GM23338 (cell line): ENCODE measurements around the gene RAD23B.

Source experiments
- CREB1 ChIP-seq: fragments of 250-450 bp; sonication (Bioruptor Pico); IDR thresholded peaks from 2 replicates; pipeline ENCODE4 v1.5.0; 2020; ENCODE audit warnings: low read depth, mild to moderate bottlenecking, moderate library complexity
- EZH2 ChIP-seq: fragments of 200-600 bp; sonication (generic); IDR thresholded peaks from one replicate; pipeline ENCODE4 v1.8.0; 2017; ENCODE audit warnings: antibody characterized with exemption, mild to moderate bottlenecking, low read depth; ENCODE audit not compliant: unreplicated experiment
- EZH2phosphoT487 ChIP-seq: fragments of 200-600 bp; sonication (generic); IDR thresholded peaks from one replicate; pipeline ENCODE4 v1.8.1; 2018; ENCODE audit warnings: antibody characterized with exemption; ENCODE audit not compliant: unreplicated experiment
- JUNB ChIP-seq: IDR thresholded peaks from one replicate; pipeline ENCODE4 v1.6.1; 2016; ENCODE audit warnings: antibody characterized with exemption; ENCODE audit not compliant: unreplicated experiment
- POLR2AphosphoS5 ChIP-seq: IDR thresholded peaks from 2 replicates; pipeline ENCODE4 v1.6.1; 2016; ENCODE audit warnings: antibody characterized with exemption, low read depth
- STAT1 ChIP-seq: IDR thresholded peaks from one replicate; pipeline ENCODE4 v1.6.1; 2016; ENCODE audit warnings: antibody characterized with exemption; ENCODE audit not compliant: unreplicated experiment
- ZNF331 ChIP-seq: fragments of 250-450 bp; sonication (Bioruptor Pico); IDR thresholded peaks from 2 replicates; pipeline ENCODE4 v1.5.0; 2020; ENCODE audit warnings: low read depth, mild to moderate bottlenecking, moderate library complexity
- TF ChIP-seq, protein P1 (sequence below), 2 experiments: fragments of 200-600 bp in 1 of 2; sonication (generic) in 1 of 2; conservative IDR thresholded peaks; 2 replicates each; pipeline versions ENCODE4 v1.5.1 to v1.6.1; 2016 to 2017; ENCODE audit warnings: antibody characterized with exemption in 2 of 2, low read depth in 2 of 2, mild to moderate bottlenecking in 2 of 2, moderate library complexity in 1 of 2
- TF ChIP-seq, protein P2 (sequence below): IDR thresholded peaks from one replicate; pipeline ENCODE4 v1.6.1; 2018; ENCODE audit warnings: antibody characterized with exemption; ENCODE audit not compliant: unreplicated experiment

DNA sequence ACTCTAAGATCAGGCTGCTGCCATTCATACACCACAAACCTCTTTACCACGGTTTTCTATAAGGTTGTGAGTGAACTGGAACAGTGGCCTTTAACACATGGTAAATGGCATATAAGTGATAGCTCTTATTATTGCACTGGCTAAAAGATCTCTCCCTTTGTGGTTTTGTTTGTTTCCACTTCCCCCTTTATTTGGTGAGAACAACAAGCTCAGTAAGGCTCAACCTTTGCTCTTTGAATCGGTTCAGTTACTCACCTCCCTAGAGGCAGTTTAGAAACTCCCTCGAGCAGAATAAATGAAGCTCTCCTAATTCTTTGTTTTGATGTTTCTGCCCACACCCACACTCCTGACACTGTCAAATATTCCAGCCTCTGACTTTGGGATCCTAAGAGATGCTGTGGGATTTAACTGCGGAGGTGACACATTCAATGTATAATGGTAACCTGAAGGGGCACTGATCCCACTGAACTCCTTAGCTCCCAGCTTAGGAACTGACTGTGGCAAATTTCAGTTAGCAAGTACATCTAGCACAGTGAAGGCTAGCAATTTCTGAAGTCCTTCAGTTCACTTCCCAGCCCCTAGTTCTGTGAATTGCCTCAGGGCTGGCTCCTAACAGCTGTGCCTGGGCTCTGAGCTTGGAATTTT, 22.5 kb upstream of the RAD23B start:
- TF ChIP-seq, protein P1, sequence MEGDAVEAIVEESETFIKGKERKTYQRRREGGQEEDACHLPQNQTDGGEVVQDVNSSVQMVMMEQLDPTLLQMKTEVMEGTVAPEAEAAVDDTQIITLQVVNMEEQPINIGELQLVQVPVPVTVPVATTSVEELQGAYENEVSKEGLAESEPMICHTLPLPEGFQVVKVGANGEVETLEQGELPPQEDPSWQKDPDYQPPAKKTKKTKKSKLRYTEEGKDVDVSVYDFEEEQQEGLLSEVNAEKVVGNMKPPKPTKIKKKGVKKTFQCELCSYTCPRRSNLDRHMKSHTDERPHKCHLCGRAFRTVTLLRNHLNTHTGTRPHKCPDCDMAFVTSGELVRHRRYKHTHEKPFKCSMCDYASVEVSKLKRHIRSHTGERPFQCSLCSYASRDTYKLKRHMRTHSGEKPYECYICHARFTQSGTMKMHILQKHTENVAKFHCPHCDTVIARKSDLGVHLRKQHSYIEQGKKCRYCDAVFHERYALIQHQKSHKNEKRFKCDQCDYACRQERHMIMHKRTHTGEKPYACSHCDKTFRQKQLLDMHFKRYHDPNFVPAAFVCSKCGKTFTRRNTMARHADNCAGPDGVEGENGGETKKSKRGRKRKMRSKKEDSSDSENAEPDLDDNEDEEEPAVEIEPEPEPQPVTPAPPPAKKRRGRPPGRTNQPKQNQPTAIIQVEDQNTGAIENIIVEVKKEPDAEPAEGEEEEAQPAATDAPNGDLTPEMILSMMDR (conservative IDR thresholded peaks at IDR 0.05; ENCODE audit: low read depth in 2 of 2) = no peak
- TF ChIP-seq EZH2phosphoT487 = no peak
- TF ChIP-seq POLR2AphosphoS5 = no peak
- TF ChIP-seq, protein P2, sequence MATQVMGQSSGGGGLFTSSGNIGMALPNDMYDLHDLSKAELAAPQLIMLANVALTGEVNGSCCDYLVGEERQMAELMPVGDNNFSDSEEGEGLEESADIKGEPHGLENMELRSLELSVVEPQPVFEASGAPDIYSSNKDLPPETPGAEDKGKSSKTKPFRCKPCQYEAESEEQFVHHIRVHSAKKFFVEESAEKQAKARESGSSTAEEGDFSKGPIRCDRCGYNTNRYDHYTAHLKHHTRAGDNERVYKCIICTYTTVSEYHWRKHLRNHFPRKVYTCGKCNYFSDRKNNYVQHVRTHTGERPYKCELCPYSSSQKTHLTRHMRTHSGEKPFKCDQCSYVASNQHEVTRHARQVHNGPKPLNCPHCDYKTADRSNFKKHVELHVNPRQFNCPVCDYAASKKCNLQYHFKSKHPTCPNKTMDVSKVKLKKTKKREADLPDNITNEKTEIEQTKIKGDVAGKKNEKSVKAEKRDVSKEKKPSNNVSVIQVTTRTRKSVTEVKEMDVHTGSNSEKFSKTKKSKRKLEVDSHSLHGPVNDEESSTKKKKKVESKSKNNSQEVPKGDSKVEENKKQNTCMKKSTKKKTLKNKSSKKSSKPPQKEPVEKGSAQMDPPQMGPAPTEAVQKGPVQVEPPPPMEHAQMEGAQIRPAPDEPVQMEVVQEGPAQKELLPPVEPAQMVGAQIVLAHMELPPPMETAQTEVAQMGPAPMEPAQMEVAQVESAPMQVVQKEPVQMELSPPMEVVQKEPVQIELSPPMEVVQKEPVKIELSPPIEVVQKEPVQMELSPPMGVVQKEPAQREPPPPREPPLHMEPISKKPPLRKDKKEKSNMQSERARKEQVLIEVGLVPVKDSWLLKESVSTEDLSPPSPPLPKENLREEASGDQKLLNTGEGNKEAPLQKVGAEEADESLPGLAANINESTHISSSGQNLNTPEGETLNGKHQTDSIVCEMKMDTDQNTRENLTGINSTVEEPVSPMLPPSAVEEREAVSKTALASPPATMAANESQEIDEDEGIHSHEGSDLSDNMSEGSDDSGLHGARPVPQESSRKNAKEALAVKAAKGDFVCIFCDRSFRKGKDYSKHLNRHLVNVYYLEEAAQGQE = no peak
- TF ChIP-seq STAT1 = no peak
- no peak for TF ChIP-seq CREB1
- TF ChIP-seq EZH2 = no peak
- TF ChIP-seq ZNF331 (CRISPR knock-in tag) = no peak
- no peak for TF ChIP-seq JUNB
